ENCODE measurements around the gene FNDC7.

- TF ChIP-seq CTCF (IDR thresholded peaks at IDR 0.05), result peak in 1 of 4 experiments; percentile 19
- no peak for TF ChIP-seq POLR2A (IDR thresholded peaks at IDR 0.05)
These were observed 19.7 kb upstream of the FNDC7 start for GRCh38 chr1:108692724-108693655.

Measured in uterus (tissue), 2 donors.